Activated CD4-positive, alpha-beta T cell treated with anti-CD3 and anti-CD28 coated beads, Interleukin-2, amount 50 U/mL, for 1 hour (primary cell): ENCODE results near the gene SLC19A1.

ENCODE experiments used
- DNase-seq: peaks from one replicate; pipeline ENCODE4 v3.0.0-alpha.2; 2020

SLC19A1 gene

DNA sequence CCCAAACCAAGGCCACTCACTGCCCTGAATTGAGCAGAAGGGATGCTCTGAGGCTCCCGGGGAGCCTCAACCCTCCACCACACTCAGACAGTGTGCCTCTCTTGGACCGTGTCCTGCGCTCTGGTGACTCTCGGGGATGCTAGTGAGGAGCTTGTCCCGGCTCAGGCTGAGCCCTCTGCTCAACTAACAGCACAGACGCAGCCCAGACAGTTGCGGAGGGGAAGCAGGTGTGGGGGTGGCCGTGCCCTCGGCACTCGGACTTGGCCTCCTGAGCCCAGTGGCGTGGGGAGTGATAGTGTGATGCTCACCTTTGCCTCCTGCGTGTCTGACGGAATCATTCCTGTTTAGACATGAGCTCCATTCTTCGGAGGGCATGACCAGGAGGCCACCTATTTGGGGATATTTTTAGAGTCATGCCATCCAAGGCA is 15.4 kb upstream of the SLC19A1 start:
- no peak for DNase-seq

DNA sequence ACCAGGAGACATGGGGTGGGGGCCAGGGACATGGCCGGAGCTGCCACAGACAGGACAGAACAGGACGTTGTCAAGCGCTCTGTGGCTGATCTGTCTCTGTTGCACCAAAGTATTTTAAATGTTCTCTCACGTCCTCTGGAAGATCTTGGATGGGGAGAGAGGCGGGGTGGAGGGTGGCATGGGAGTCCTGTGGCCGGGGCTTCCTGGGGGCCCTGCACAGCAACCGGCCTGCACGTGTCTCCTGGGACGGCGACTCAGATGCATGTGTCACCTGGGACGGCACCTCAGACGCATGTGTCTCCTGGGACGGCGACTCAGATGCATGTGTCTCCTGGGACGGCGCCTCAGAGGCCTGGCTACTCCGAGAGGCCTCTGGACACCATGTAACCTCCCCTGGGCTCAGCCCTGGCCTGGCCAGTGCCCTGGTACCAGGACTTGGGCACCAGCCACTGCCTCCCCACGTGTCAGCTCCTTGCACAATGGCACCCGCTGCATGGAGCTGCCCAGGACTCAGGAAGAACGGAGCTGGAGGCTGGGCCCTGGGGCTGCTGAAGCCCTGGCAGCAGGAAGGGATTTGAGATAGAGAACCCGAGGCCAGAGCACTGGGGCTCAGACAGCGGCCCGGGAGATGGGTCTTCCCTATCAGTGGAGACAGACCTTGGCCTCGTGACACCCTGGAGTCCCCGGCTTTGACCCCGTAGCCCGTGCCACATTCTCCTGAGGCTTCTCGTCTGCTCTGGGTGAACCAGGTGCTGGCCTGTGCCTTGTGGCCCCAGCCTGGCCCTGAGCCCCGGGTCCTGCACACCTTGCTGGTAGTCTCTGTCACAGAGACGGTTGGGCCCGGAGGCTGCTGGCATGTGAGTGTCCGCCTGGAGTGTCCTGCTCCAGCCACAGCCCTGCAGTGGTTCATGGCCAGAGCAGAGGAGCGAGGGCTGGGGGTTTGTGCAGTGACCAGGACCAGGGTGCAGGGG is 14.7 kb upstream of the SLC19A1 start:
- no peak for DNase-seq

DNA sequence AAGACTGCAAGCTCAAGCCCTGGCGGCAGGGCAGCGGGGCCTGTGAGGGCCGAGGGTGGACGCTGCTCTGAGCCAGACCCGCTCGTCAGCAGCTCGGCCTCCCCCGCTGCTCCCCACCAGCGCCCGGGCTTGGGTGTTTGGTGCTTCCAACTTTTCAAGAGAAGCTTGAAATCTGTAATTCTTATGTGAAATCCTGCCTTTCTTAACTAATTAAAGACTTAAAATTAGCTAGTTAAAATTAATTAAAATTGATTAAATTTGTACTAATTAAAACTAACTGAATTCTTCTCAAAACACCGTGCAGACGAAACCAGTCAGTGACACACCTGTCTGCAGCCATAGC is 14.0 kb upstream of the SLC19A1 start:
- no peak for DNase-seq

DNA sequence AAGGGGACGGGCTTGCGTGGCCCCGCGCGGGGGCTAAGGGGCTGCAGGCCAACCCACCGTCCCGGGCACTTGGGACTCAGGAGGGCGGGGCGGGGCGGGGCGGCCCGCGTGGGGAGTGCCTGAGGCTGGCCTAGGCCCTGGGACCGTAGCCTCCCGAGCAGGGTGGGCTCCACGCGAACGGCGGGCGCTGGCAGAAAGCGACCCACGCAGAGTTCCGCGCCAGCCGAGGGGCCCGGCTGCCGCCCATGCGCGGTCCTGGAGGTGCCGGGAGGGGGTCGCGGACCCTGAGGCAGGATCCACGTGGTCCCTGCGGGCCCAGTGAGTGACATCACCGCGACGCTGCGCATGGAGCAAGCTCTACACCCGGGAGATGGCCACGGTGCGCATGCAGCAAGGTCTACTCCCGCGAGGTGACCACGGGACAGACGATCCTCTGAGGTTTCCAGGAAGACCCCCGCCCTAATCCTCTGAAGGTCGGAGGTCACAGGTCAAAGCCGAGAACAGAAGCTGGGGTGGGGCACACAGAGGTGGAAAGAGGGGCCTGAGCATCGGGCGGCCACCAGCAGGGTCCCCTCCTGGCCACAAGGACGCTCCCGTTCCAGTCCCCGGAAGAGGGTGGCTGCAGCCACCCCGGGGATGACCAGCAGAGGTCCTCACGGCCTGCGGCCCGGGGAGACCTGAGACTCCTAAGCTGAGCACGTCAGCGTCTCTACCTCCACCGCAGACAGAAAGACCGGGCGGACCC is 13.5 kb upstream of the SLC19A1 start:
- peak; percentile 43 for DNase-seq

DNA sequence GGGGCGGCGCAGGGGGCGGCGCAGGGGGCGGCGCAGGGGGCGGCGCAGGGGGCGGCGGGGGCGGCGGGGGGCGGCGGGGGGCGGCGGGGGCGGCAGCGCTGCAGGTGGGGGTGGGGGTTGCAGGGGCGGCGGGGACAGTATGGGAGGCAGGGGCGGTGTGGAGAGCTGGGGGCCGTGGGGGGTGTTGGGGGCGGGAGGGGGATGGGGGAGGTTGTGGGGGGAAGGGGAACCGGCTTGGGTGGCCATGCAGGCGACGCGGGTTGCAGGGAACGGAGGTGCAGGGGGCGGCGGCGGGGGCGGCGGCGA is 13.0 kb upstream of the SLC19A1 start:
- no peak for DNase-seq

DNA sequence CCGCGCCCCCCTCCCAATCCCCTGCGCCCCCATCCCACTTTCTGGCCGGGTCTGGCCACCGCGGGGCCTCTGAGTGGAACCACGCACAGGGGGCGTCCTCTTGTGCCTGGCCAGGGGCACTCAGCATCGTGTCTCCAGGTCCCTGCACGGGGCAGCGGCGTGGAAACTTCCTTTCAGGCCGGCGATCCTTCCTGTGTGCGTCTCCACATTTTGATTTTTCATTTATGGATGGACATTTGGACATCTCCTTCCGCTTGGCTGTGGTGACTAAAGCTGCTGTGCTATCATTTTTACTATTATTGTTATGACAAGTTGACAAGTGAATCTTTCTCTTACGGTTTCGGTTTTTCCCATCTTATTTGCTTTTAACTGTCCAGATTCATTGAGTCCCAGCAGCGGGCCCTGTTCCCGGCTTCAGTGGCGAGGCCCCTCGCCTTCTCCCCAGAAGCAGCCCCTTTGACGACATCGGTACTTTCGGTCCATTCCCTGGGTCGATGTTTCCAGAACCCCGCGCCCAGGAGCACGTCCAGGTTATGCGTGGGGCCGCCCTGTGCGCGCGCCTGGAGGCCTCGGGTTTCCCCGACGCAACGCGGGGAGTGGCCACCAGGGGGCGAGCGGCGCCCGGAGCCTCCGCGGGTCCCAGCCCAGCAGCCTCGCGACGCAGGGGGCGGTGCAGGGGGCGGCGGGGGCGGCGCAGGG is 12.4 kb upstream of the SLC19A1 start:
- DNase-seq, result peak; percentile 91

DNA sequence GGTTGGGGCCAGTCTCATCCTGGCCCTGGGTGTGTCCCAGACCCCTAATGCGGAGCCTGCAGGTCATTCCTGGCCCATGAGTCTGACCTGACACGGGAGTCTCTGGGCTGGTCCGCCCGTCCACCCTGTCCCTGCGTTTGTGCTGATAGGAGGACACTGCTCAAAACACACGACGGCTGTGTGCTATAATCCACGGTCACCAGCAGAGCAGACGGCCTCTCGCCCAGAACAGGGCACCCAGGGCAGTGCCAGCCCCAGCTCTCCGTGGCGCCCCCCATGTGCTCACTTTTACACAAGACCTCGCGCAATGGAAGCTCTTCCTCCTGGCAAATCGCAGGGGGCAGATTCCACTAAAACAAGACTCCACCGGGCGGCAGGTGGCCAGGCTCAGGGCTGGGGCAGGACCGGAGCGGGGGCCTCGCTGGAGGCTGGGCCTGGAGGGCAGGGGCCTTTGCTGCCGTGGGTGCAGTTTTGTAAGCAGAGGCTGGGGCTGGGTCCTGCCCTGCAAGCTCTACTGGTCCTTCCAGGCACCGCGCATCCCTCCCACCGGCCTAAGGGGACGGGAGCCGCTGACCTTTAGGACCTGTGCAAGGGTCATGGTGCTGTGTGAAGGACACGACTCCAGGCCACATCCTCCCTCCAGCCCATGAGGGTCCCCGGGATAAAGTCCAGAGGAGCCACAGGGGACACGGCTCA is 10.6 kb upstream of the SLC19A1 start:
- DNase-seq, result no peak

DNA sequence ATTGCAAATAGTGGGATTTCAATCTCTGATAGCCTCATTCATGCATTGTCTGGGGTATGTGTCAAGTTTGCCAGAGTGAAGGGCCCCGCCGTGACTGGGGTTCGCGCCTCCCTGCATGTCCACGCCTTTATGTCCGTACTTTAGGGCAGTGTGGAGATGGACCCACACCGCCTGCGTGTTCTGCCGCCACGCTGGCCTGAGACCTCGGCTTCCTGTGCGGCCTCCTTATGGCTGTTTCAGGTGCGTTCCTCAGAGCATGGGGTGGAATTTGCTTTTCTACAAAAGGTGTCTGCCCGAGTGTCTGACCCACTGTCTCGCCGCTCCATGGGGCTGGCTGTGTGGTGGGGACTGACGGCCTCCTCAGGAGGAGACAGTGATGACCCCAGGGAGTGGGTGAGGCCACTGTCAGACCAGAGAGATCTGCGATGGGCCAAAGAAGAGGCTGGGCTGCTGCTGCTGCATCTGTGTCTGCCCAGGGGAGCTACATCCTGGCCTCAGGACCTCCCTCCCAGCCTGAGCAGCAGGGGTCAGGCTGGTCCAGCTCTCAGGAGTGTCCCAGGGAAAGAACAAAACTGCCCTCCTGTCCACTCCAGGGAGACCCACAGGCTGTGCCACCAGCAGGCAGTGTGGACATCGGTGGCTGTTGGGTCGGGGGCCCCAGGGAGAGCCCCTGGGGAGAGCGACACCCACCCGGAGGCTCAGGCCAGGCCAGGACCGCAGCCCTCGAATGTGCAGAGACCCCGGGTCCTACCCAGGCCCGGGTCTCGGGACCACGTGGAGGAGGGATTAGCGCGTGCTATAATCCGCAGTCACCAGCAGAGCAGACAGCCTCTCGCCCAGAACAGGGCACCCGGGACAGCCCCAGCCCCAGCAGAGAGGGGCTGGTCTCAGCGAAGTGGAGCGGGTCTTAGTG is 9.8 kb upstream of the SLC19A1 start:
- DNase-seq, result no peak

DNA sequence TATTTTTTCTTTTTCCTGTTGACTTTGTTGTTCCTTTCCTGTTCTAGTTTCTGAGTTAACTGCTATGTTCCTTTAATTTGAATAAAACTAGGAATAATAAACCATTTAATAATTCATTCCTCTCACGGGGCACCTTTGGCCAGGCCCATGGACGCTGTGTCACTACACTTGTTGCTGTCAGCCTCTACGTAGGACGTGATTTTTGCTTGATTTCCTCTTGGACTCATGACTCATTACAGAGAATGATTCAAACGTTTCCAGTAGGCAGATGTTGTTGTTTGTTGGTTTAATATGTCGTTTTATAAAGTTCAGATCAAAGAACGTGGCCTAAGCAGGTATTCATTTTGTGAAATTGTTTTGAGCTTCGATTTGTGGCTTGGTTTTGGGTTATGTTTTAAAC is 9.1 kb upstream of the SLC19A1 start:
- DNase-seq, result no peak

DNA sequence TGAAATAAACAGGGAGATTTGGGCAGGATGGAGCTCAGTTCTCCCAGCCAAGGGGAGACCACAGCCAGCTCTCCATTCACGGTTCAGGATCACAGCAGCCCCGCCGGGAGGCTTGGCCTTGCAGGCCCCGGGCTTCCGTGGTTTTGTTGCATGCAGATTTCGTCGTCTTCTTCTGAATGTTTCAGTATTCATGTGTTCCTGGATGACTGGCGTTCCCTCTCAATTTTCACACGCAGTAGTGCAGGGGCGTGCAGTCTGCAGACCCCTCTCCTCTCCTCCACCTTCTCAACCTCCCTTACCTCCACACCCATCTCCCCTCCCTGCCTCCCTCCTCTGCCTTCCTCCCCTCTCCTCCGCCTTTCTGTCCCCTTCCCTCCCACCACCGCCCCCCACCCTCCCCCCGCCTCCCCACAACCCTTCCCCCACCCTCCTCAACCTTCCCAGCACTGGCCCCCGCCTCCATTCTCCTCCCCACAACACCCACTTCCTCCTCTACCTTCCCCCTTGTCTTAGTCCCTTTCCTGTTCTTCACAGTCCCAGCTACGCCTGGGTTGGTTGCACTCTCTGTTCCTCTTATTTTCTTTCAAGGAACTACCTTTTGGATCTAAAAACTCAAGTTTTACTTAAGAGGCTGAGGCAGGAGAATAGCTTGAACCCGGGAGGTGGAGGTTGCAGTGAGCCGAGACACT is 8.4 kb upstream of the SLC19A1 start:
- DNase-seq, result no peak

DNA sequence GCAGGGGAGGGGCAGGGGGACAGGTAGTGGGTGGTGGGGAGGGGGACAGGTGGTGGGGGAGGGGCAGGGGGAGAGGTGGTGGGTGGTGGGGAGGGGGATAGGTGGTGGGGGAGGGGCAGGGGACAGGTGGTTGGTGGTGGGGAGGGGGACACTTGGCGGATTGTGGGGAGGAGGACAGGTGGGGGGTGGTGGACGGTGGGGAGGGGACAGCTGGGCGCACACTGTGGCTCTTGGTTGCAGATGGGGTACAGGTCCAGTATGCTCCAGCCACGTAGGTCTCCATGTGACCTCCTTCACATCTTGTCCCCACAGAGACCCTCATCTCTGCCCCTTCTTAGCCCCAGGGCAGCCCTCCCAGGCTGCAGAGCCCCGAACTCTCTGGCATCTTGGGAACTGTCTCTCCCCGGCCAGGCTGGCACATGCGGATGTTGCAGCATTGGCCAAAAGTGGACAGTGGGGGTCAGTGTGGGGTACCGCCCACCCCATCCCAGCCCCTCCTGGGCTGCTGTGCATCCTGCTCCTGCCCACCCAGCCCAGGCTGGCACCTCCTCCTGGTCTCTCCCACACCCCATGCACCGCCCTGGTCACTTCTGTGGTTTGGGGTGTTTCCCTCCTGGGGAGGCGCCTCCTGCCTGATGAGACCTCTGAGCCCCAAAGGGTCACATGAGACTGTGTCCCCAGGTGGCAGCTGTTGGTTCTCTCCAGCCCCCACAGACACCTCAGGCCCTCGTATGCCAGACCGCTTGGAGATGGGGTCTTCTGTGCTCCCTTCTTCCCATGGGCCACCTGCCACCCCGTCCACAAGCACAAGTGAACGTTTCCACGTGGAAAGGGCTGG is 7.6 kb upstream of the SLC19A1 start:
- no peak for DNase-seq

DNA sequence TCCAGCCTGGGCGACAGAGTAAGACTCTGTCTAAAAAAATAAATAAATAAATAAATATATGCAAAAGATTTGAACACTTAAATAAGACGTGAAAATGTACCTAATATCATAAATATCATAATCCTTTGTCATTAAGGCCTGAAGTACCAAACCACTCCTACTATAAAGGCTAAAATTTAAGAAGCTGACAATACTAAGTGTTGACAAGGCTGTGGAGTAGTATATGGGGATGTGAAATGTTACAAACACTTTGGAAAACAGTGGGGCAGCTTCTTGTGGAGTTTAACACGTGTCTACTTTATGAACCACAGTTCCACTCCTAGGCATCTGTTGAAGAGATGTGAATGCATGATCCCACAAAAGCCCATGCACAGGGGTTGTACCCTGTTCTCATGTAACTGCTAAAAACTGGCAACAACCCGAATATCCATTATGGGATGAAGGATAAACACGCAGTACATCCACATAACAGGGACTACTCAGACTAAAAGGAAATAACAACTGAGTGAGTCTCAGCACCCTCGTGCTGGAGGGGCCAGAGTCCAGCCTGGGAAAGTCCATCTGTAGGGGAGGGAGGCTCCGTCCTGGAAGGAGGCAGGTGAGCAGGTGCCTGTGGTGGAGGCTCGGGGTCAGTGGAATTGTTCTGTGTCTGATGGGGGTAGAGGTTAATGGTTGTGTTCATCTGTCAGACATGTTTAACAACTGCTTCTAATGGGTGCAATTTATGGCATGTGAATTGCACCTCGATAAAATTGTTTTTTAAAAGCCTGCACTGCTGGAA is 6.7 kb upstream of the SLC19A1 start:
- DNase-seq, result no peak

DNA sequence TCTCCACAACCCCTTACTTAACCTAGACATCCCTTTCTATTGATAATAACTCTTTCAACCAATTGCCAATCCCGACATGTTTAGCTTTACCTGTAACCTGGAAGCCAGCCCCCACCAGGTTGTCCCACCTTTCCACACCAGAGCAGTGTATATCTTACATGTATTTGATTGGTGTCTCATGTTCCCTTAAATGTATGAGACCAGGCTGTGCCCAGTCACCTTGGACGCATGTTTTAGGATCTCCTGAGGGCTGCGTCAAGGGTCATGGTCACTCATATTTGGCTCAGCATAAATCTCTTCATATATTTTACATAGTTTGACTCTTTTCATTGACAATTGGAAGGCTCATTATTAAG is 5.3 kb upstream of the SLC19A1 start:
- DNase-seq, result no peak

DNA sequence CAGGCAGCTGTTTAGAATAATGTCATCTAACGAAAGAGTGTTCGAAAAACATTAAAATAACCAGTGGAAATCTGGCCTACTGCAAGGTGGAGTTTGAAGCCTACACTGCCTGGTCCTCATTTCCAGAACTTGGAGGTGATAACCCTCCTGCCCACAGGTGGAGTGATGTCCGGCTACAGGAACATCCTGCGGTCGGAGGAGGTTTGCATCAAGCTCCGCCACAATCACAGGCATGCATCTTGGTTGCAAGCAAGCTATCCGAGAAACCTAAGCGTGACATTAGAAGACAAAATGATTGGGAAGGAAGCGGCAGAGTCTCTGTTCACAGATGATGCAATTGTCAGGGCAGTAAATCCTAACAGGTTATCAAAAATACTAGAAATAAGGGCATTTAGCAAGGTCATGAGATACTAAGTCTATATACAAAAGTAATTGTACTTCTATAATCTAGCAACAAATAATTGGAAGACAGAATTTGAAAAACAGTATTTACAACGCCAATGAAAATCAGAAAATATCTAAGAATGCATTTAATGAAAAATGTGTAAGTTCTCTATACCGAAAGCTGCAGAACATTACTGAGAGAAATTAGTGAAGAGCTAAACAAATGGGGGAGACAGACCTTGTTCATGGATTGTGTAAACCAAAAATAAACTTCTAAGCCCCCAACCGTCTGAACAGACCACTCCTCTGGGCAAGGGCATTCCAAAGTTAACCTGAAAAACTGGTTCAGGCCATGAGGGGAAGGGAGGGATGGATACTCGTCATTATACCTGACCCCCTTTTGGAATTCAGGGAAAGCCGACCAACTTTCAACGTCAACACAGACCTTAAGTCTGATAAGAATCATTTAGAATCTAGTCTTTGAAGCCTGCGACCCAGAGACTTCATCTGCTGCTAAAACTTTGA is 4.7 kb upstream of the SLC19A1 start:
- no peak for DNase-seq

DNA sequence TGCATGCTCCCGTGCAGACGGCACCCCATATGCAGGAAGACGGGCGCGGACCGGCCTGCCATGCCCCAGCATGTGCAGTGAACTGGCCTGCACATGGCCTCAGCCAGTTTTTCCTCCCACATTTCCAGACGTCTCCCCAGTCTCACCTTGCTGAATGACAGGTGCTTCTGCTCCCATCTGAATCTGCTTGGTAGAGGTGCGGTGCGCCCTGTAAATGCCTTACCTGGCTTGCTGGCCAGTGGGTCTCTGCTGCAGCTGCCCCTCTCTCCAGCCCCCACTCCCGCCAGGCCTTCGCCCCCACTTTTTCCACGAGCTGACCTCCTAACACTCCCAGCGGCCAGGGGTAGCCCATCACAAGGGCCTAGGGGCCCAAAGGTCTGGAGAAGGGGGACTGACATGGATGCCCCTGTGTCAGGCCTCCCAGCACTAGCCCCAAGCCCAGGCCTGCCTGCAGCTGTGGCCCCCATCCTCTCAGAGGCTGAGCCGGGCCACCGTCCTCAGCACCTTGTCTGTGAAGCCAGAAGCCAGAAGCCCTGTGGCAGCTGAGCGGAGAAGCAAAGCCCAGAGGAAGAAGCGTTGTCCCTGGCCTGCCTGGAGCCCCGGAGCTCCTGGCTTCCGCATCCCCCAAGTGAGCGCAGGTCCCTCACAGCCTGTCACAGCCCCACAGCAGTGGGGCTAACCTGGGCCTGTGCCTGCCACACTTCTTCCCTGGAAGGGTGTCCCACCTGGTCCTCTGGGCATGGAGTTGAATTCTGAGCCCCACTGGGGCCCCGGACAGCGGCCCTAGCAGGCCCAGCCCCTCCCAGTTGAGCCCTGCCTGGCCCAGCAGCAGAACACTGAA is 3.7 kb upstream of the SLC19A1 start:
- DNase-seq, result no peak

DNA sequence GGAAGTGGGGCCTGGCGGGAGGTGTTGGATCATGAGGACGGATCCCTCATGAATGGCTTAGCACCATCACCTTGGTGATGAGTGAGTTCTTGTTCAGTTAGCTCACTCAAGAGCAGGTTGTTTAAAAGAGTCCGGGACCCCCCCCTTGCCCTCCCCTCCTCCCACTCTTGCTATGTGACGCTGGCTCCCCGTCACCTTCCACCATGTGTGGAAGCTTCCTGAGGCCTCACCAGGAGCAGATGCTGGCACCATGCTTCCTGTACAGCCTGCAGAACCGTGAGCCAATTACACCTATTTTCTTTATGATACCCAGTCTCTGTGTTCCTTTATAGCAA is 3.0 kb upstream of the SLC19A1 start:
- DNase-seq, result no peak

DNA sequence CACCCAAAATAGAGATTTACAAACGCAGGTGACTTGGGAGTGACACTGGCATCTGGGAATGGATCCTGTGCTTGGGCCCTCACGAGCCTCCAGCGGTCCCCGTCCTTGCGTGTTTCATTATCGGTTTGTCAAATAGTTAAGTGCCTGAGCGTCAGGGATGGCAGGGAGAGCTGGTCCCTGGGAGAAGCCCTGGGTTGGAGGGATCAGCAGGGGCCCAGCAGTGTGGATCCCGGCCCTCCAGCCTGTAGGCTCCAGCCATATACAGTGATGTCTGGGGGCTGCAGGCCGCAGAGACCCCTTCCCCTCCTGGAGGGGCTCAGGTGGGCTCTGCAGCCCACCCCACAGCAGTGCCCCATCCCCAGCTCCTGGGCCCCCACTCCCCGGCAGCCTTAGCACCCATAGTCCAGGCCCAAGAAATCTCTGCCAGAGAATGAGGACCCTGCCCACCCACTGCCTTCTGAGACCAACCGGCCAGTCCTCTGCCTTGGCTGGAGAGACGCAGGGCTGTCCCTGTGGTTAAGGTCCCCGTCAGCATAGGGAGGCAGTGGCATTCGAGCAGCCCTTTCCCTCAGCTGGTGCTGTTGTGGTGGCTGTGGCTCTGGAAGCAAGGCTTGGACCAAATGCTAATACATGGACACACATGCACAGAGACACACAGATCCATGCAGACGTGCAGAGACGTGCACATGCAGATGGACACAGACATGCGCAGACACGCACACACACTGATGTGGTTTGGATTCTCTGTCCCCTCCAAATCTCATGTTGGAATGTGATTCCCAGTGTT is 2.4 kb upstream of the SLC19A1 start:
- DNase-seq, result no peak
